Mesenchymal stem cell (in vitro differentiated cells and primary cell): ENCODE results near the gene TMEM107.

Experiments used
- DNase-seq: peaks from one replicate; pipeline ENCODE4 v3.0.0-alpha.2; 2013
- H2AFZ ChIP-seq: one replicate; pipeline ENCODE4 v1.6.1; 2013; ENCODE audit warnings: low read depth, mild to moderate bottlenecking, control low read depth, inconsistent platforms, low read length, moderate library complexity
- H2AK5ac ChIP-seq: 2 replicates; pipeline ENCODE4 v1.6.1; 2013; ENCODE audit warnings: low read length, moderate library complexity, mild to moderate bottlenecking, inconsistent platforms; ENCODE audit not compliant: severe bottlenecking
- H2BK120ac ChIP-seq: one replicate; pipeline ENCODE4 v1.6.1; 2013; ENCODE audit warnings: low read depth, mild to moderate bottlenecking, inconsistent platforms, low read length, moderate library complexity
- H2BK12ac ChIP-seq, 2 experiments: one replicate each; pipeline ENCODE4 v1.6.1; 2013; ENCODE audit warnings: inconsistent platforms in 2 of 2, low read length in 2 of 2, mild to moderate bottlenecking in 2 of 2, moderate library complexity in 2 of 2, control low read depth in 1 of 2
- H2BK15ac ChIP-seq: one replicate; pipeline ENCODE4 v1.6.1; 2013; ENCODE audit warnings: mild to moderate bottlenecking, low read depth, inconsistent platforms; ENCODE audit not compliant: poor library complexity, severe bottlenecking
- H2BK5ac ChIP-seq: 2 replicates; pipeline ENCODE4 v1.6.1; 2013; ENCODE audit warnings: low read depth, mild to moderate bottlenecking, low read length, control low read depth, inconsistent platforms; ENCODE audit not compliant: poor library complexity, severe bottlenecking
- H3K14ac ChIP-seq, 2 experiments: one replicate each; pipeline ENCODE4 v1.6.1; 2013; ENCODE audit warnings: inconsistent platforms in 2 of 2, low read length in 2 of 2, control low read depth in 1 of 2, mild to moderate bottlenecking in 1 of 2, moderate library complexity in 1 of 2
- H3K18ac ChIP-seq, 2 experiments: one replicate each; pipeline ENCODE4 v1.6.1; 2013; ENCODE audit warnings: inconsistent platforms in 2 of 2, low read length in 2 of 2, control low read depth in 1 of 2, low read depth in 1 of 2, mild to moderate bottlenecking in 1 of 2
- H3K23ac ChIP-seq, 2 experiments: one replicate each; pipeline ENCODE4 v1.6.1; 2013; ENCODE audit warnings: inconsistent platforms in 2 of 2, low read length in 2 of 2, mild to moderate bottlenecking in 2 of 2, moderate library complexity in 2 of 2, control low read depth in 1 of 2
- H3K27ac ChIP-seq: 2 replicates; pipeline ENCODE4 v1.5.1; 2013; ENCODE audit warnings: mild to moderate bottlenecking, moderate library complexity, low read length, control low read depth, inconsistent platforms; ENCODE audit not compliant: poor library complexity, severe bottlenecking
- H3K27me3 ChIP-seq, 2 experiments: 2 replicates each; pipeline versions ENCODE4 v1.6.1 to v1.7.0; 2013; ENCODE audit warnings: low read length in 2 of 2, mild to moderate bottlenecking in 2 of 2, moderate library complexity in 2 of 2, control low read depth in 1 of 2, inconsistent platforms in 1 of 2; ENCODE audit not compliant: control insufficient read depth in 1 of 2, insufficient read depth in 1 of 2
- H3K36me3 ChIP-seq, 2 experiments: 2 replicates each; pipeline versions ENCODE4 v1.6.1 to v1.7.0; 2013; ENCODE audit warnings: low read length in 2 of 2, control low read depth in 1 of 2, inconsistent platforms in 1 of 2, low read depth in 1 of 2, mild to moderate bottlenecking in 1 of 2; ENCODE audit not compliant: insufficient read depth in 2 of 2, control insufficient read depth in 1 of 2
- H3K4ac ChIP-seq, 2 experiments: one replicate each; pipeline ENCODE4 v1.6.1; 2013; ENCODE audit warnings: inconsistent platforms in 2 of 2, low read length in 2 of 2, mild to moderate bottlenecking in 2 of 2, moderate library complexity in 2 of 2, control low read depth in 1 of 2, low read depth in 1 of 2
- H3K4me1 ChIP-seq: 2 replicates; pipeline ENCODE4 v1.6.1; 2013; ENCODE audit warnings: low read depth, low read length, control low read depth; ENCODE audit not compliant: control insufficient read depth, insufficient read depth
- H3K4me2 ChIP-seq: 2 replicates; pipeline ENCODE4 v1.6.1; 2013; ENCODE audit warnings: low read length, mild to moderate bottlenecking, inconsistent platforms; ENCODE audit not compliant: poor library complexity, severe bottlenecking
- H3K4me3 ChIP-seq, 2 experiments: 2 replicates each; pipeline versions ENCODE4 v1.5.1 to v1.7.0; 2013; ENCODE audit warnings: low read length in 2 of 2, mild to moderate bottlenecking in 2 of 2, control low read depth in 1 of 2, low read depth in 1 of 2; ENCODE audit not compliant: insufficient read depth in 1 of 2
- H3K79me1 ChIP-seq: replicated peaks from 2 replicates; pipeline ENCODE4 v1.6.1; 2013; ENCODE audit warnings: mild to moderate bottlenecking, control low read depth, low read length, inconsistent platforms; ENCODE audit not compliant: poor library complexity, severe bottlenecking
- H3K9ac ChIP-seq: 2 replicates; pipeline ENCODE4 v1.7.0; 2013; ENCODE audit warnings: mild to moderate bottlenecking, low read length, moderate library complexity
- H3K9me3 ChIP-seq: 2 replicates; pipeline ENCODE4 v1.7.0; 2013; ENCODE audit warnings: mild to moderate bottlenecking, low read length; ENCODE audit not compliant: control insufficient read depth
- H4K8ac ChIP-seq: one replicate; pipeline ENCODE4 v1.6.1; 2013; ENCODE audit warnings: inconsistent platforms, mild to moderate bottlenecking, low read length, moderate library complexity
- H4K91ac ChIP-seq: one replicate; pipeline ENCODE4 v1.6.1; 2013; ENCODE audit warnings: mild to moderate bottlenecking, low read length, inconsistent platforms
- WGBS: methylation state at CpG from one replicate; pipeline ENCODE4 v1.1.7; 2013; ENCODE audit warnings: mixed read lengths; 5-methylcytosine and 5-hydroxymethylcytosine counted together

The TMEM107 gene

DNA sequence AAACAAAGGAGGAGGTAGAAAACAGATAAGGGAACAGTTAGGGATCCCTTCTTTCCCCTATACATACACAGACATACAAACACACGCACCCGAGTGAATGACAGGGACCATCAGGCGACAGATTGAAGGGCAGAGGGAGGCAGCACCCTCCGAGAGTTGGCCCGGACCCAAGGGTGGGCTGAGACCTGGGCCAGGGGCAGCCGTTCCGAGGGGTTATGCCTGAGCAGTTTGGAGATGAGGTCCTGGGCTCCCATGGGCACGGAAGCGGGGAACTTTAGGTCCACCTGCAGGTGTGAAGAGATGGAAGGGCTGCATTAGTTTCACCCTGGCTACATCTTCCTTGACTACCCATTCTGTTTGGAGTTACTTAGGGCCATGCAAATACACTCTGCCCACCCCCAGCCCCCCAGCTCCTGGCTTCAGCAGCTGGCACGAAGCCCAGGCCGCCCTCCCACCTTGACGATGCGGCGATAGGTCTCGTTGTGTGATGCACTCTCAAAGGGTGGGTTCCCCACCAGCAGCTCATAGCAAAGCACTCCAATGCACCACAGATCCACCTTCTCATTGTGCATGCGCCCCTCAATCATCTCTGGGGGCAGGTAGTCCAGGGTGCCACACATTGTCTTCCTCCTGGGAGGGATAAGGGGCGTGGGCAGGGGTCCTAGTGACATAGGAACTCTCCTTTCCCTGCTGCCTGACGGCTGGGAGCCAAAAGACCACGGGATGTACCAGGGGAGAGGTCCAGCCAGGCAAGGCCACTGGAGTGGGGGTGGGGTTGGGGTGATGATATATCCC, 28.8 kb upstream of the TMEM107 start:
- Histone ChIP-seq H4K91ac (no peak overlapping the region), H2BK15ac (no peak overlapping the region), H2BK5ac (no peak overlapping the region), H3K23ac (no peak overlapping the region), H3K4me2 (no peak overlapping the region), H2AK5ac (no peak overlapping the region), H3K27me3 (no peaks in the 10 kb centered on the region), H3K4me1 (peaks cover 3% of the 10 kb centered on the region), H3K18ac (no peak overlapping the region), H3K14ac (no peak overlapping the region), H3K4me3 (no peak overlapping the region), H2AFZ (no peak overlapping the region), H3K27ac (no peak overlapping the region), H2BK120ac (no peak overlapping the region), H3K9ac (no peak overlapping the region), H3K36me3 (peaks cover 0 to 9% of the 10 kb centered on the region in 2 experiments), H3K79me1 (peaks cover 17% of the 10 kb centered on the region), H3K9me3 (no peaks in the 10 kb centered on the region), H2BK12ac (no peak overlapping the region), H4K8ac (no peak overlapping the region), H3K4ac (no peak overlapping the region)
- WGBS = 97% methylated on average over 16 of the region's 19 CpGs
- DNase-seq = no peak

DNA sequence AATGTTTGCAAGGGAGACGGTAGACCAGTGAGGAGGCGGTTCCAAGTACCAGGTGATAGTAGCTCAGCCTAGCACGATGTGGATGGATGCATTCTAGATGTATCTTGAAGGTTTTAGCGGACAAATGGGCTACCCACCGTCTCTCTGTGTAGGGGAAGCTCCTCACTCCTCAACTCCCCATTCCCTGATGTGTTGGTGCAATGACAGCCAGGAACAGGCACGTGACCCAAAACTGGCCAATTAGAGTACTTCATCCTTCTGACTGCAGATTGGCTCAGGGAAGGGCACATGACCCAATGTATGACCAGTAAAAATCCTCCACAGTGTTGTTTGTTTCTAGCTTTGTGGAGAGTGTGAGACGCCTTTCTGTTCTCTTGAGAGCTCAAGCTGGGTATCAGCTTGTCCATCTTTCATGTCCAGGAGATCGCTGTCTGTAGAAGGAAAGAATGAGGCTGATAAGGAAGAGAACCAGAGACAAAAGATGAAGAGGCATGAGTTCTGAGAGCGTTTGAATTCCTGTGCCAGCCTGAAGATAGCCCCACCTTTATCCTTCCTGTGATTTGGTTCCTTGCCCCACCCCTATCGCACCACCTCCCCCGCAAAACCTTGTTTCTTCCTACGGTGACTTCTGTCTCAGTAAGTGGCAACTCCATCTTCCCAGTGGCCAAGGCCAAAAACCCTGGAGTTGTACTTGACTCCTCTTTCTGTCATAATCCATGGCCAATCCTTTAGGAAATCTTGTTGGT, 16.1 kb upstream of the TMEM107 start:
- H3K4me2 ChIP-seq = peak overlapping the region; percentile 57
- no peak overlapping the region for H3K23ac ChIP-seq
- H3K79me1 ChIP-seq = peaks cover 4% of the 10 kb centered on the region
- WGBS = 31% methylated on average over 11 of the region's 12 CpGs
- DNase-seq = peak; percentile 86
- no peaks in the 10 kb centered on the region for H3K9me3 ChIP-seq
- H3K4me3 ChIP-seq = peak overlapping the region in 1 of 2 experiments; percentile 68
- no peak overlapping the region for H2BK15ac ChIP-seq
- no peak overlapping the region for H4K91ac ChIP-seq
- no peak overlapping the region for H3K14ac ChIP-seq
- H3K36me3 ChIP-seq = no peaks in the 10 kb centered on the region
- H3K4me1 ChIP-seq = peaks cover 20% of the 10 kb centered on the region
- no peak overlapping the region for H2BK5ac ChIP-seq
- H2BK120ac ChIP-seq = no peak overlapping the region
- peak overlapping the region; percentile 66 for H3K9ac ChIP-seq
- H4K8ac ChIP-seq = peak overlapping the region; percentile 94
- H2BK12ac ChIP-seq = no peak overlapping the region
- H3K27ac ChIP-seq = peak overlapping the region; percentile 74
- H3K18ac ChIP-seq = peak overlapping the region in 1 of 2 experiments; percentile 72
- no peaks in the 10 kb centered on the region for H3K27me3 ChIP-seq
- peak overlapping the region; percentile 64 for H2AK5ac ChIP-seq
- H3K4ac ChIP-seq = peak overlapping the region in 1 of 2 experiments; percentile 56
- peak overlapping the region; percentile 77 for H2AFZ ChIP-seq

DNA sequence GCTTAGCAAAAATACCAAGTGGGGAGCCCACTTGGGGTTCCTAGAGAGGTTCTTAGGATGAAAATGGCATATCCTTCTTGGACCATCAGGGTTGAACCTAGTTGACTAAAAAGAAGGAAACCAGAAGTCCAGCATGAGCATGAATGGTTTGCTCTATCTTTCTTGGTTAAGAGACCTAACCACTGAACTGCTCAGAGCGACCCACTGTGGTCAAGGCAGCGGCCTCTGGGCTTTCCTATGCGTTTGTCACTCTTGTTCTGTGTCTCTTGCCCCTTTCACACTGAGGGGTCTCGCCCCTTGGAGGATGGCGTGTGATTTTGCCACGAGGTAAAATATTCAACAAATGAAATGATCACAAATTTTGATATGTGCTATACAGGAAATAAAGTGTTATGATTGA, 14.3 kb upstream of the TMEM107 start:
- Histone ChIP-seq H3K4ac (peak overlapping the region in 1 of 2 experiments; percentile 65), H2AFZ (no peak overlapping the region), H3K4me2 (peak overlapping the region; percentile 69), H2BK15ac (peak overlapping the region; percentile 85), H4K91ac (no peak overlapping the region), H2BK120ac (peak overlapping the region; percentile 21), H3K23ac (no peak overlapping the region), H3K18ac (peak overlapping the region; percentile 75 to 82), H2BK12ac (peak overlapping the region; percentile 45 to 63), H3K9ac (peak overlapping the region; percentile 65), H2AK5ac (peak overlapping the region; percentile 72), H3K27ac (peak overlapping the region; percentile 39), H3K14ac (no peak overlapping the region), H3K9me3 (no peaks in the 10 kb centered on the region), H3K79me1 (peaks cover 4% of the 10 kb centered on the region), H3K4me3 (peak overlapping the region in 1 of 2 experiments; percentile 88), H4K8ac (peak overlapping the region; percentile 86), H3K36me3 (no peaks in the 10 kb centered on the region), H3K27me3 (no peaks in the 10 kb centered on the region), H2BK5ac (no peak overlapping the region), H3K4me1 (peaks cover 20% of the 10 kb centered on the region)
- WGBS = 55% methylated on average over 6 of the region's 6 CpGs
- DNase-seq = no peak
